SU-DHL-6 (cell line): ENCODE measurements around the gene ARCN1.

ENCODE experiments used
- H2AFZ ChIP-seq: fragments of 200-600 bp; sonication (generic); 2 replicates; pipeline ENCODE4 v1.6.1; 2014; ENCODE audit warnings: low read depth, mild to moderate bottlenecking, moderate library complexity, mixed read lengths, antibody characterized with exemption, low read length; ENCODE audit not compliant: severe bottlenecking
- H3F3A ChIP-seq: fragments of 200-600 bp; shearing (Covaris generic); 2 replicates; pipeline ENCODE4 v1.6.0; 2016; ENCODE audit warnings: antibody characterized with exemption, mild to moderate bottlenecking; ENCODE audit not compliant: insufficient read depth
- H3K27ac ChIP-seq: fragments of 200-600 bp; sonication (generic); 2 replicates; pipeline ENCODE4 v1.5.1; 2016; ENCODE audit warnings: low read depth, mild to moderate bottlenecking, low read length, moderate library complexity, mixed read lengths
- H3K27me3 ChIP-seq: fragments of 200-600 bp; sonication (generic), shearing (Covaris generic); 2 replicates; pipeline ENCODE4 v1.6.0; 2014; ENCODE audit warnings: mild to moderate bottlenecking, low read length
- H3K36me3 ChIP-seq: fragments of 200-600 bp; sonication (generic); 2 replicates; pipeline ENCODE4 v1.6.1; 2014; ENCODE audit warnings: mild to moderate bottlenecking, low read length, mixed read lengths
- H3K4me2 ChIP-seq: fragments of 300-600, 200-600 bp; shearing (Covaris generic), sonication (generic); 2 replicates; pipeline ENCODE4 v1.6.0; 2014; ENCODE audit warnings: low read length, low read depth, mild to moderate bottlenecking; ENCODE audit not compliant: poor library complexity, severe bottlenecking
- H3K4me3 ChIP-seq: fragments of 200-600 bp; sonication (generic); 2 replicates; pipeline ENCODE4 v1.5.1; 2014; ENCODE audit warnings: antibody characterized with exemption, low read length, mild to moderate bottlenecking, mixed read lengths; ENCODE audit not compliant: insufficient read depth, poor library complexity, severe bottlenecking
- H3K79me2 ChIP-seq: fragments of 200-600 bp; sonication (generic); 2 replicates; pipeline ENCODE4 v1.6.1; 2014; ENCODE audit warnings: mild to moderate bottlenecking, low read length, moderate library complexity; ENCODE audit not compliant: insufficient read depth
- H3K9ac ChIP-seq: fragments of 200-600 bp; sonication (generic); 2 replicates; pipeline ENCODE4 v1.7.0; 2014; ENCODE audit warnings: mild to moderate bottlenecking, low read length
- H3K9me2 ChIP-seq: fragments of 200-600 bp; sonication (generic); replicated peaks from 2 replicates; pipeline ENCODE4 v1.6.1; 2014; ENCODE audit warnings: low read length; ENCODE audit not compliant: insufficient read depth
- H3K9me3 ChIP-seq: fragments of 200-600 bp; sonication (generic); 2 replicates; pipeline ENCODE4 v1.6.1; 2014; ENCODE audit warnings: low read length, mixed read lengths; ENCODE audit not compliant: insufficient read depth
- H4K20me1 ChIP-seq: fragments of 200-600 bp; sonication (generic); 2 replicates; pipeline ENCODE4 v1.6.1; 2014; ENCODE audit warnings: low read depth, mild to moderate bottlenecking, antibody characterized with exemption, low read length, moderate library complexity, mixed read lengths
- CTCF ChIP-seq: fragments of 200-600 bp; sonication (generic); IDR thresholded peaks from one replicate; pipeline ENCODE4 v1.5.1; 2017; ENCODE audit warnings: antibody characterized with exemption, mild to moderate bottlenecking, low read length, moderate library complexity; ENCODE audit not compliant: insufficient read depth, poor library complexity, severe bottlenecking
- EZH2phosphoT487 ChIP-seq: fragments of 200-600 bp; sonication (generic), shearing (Covaris generic); conservative IDR thresholded peaks from 2 replicates; pipeline ENCODE4 v1.6.1; 2018; ENCODE audit warnings: mild to moderate bottlenecking, antibody characterized with exemption, low read length, moderate library complexity, mixed read lengths

ARCN1 gene

DNA sequence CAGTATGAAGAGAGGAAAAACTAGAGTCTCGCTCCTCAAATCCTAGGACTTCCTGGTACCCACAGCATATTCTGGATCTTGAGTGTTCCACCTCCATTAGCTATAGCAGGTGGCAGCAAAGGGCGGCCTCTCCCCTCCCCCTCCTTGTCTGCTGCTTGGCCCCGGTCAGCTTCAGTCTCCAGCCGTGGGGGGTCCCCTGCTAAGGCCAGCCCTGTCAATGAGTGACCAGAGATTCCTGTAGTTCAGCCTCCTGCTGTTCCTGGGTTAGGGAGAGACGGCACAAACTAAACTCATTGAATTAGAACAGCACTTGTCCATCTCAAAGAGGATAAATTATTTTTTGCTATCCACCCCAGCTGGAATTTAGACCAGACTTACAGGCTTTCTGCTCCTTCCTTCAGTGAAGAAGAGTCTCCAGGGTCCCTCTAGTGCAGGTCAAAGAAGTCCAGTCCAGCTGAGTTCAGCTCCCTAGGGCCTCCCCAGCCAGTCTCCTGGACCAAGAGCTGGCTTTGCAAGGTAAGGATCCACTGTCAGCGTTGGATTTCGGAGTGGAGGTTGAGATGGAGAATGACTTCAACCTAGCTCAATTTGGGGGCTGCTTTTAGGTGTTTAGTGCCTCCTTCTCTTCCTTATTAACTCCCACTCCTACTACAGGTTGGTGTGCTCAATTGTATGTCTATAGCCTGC lies 34.1 kb downstream of the ARCN1 start:
- Histone ChIP-seq H3K9ac (no peak overlapping the region), H3K27ac (no peak overlapping the region), H4K20me1 (no peaks in the 10 kb centered on the region), H3K4me3 (no peak overlapping the region), H3F3A (peaks cover 10% of the 10 kb centered on the region), H3K9me3 (no peaks in the 10 kb centered on the region), H3K27me3 (no peaks in the 10 kb centered on the region; the same call in 1 of the 2 replicates), H3K4me2 (no peak overlapping the region), H3K9me2 (no peaks in the 10 kb centered on the region), H2AFZ (no peak overlapping the region), H3K36me3 (peaks cover 8% of the 10 kb centered on the region; the same call in 1 of the 2 replicates), H3K79me2 (no peaks in the 10 kb centered on the region)
- no peak for TF ChIP-seq CTCF
- no peak for TF ChIP-seq EZH2phosphoT487

- Histone ChIP-seq H4K20me1 (no peaks in the 10 kb centered on the region), H3K4me2 (no peak overlapping the region), H3K27me3 (no peaks in the 10 kb centered on the region; the same call in 1 of the 2 replicates), H3K9me2 (no peaks in the 10 kb centered on the region), H3F3A (peaks cover 10% of the 10 kb centered on the region), H3K27ac (no peak overlapping the region), H3K9ac (no peak overlapping the region), H3K9me3 (no peaks in the 10 kb centered on the region), H3K79me2 (no peaks in the 10 kb centered on the region), H2AFZ (no peak overlapping the region), H3K36me3 (peaks cover 2% of the 10 kb centered on the region; the same call in 1 of the 2 replicates), H3K4me3 (no peak overlapping the region)
- no peak for TF ChIP-seq EZH2phosphoT487
- no peak for TF ChIP-seq CTCF
Measured at GRCh38 chr11:118606844-118607228, 34.6 kb downstream of the ARCN1 start.

DNA sequence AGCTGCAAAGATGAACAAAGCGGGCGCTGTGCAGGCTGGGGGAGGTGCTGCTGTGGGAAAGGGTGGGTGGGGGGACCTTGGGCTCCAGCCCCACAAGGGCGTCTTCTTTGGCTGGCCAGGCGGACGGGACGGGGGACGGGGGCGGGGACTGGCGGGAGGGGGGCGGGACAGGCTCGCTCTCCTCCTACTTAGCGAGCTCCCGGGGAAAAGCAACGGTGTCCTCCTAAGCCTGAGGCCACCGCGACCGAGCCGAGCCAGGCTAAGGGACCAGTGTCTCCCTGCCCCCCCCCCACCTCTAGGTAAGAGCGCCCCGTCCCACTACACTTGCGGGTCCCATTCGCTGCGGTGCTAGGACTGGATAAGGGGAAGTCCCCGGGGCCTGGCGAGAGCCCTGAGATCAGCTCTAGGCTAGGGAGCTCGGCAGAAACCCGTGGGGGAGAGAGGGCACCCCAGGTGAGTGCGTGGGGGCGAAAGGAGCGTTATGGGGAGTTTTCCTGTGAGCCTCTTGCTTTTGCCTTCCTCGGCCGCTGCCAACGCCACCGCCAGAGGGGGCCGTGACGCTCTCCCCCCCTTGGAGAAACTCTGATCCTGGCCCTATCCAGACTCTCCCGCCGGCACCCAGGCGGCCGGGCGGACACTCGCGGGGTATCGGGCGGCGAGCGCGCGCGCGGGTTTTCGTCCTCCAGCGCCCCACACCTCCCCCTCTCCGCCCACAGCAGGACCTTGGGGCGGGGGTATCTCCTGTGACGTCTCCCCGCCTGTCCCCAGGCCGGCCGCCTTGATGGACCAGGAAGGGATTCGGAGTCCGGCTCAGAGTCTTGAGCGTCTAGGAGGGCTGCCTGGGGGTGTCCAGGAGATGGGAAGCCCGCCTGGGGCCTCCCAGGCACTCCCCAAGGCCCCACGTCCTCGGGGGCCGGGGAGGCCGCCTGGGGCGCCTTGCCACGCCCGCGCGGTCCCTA lies 35.5 kb downstream of the ARCN1 start, which contains the start of gene PHLDB1:
Gene PHLDB1 (plus strand): TSS at position 215 of the 959 bp plus-strand sequence. CDS start 6,222 bp downstream, outside the sequence.
- Histone ChIP-seq H3K27ac (no peak within 1 kb of the TSS), H3K27me3 (no peaks in the 10 kb centered on the region; the same call in 1 of the 2 replicates), H3K36me3 (no peaks in the 10 kb centered on the region), H4K20me1 (no peaks in the 10 kb centered on the region), H3K4me3 (peak within 1 kb of the TSS; percentile 29), H3K9me2 (no peaks in the 10 kb centered on the region), H3K9me3 (no peaks in the 10 kb centered on the region), H2AFZ (peak within 1 kb of the TSS; percentile 24), H3K9ac (peak within 1 kb of the TSS; percentile 32; the same call in 1 of the 2 replicates), H3K79me2 (no peaks in the 10 kb centered on the region), H3F3A (peaks cover 8% of the 10 kb centered on the region), H3K4me2 (peak within 1 kb of the TSS; percentile 49)
- TF ChIP-seq CTCF (no peak), EZH2phosphoT487 (no peak)
